MM.1S (cell line): ENCODE measurements around the gene SESN2.
A peak's percentile ranks its signal among the peaks of the same experiment; 100 is the strongest.

Experiments used
- DNase-seq: peaks from one replicate; pipeline ENCODE4 v3.0.0-alpha.2; 2015
- H2AFZ ChIP-seq: fragments of 300-600 bp; sonication (generic); 2 replicates; pipeline ENCODE4 v1.6.0; 2016; ENCODE audit warnings: antibody characterized with exemption, low read length
- H3F3A ChIP-seq: fragments of 300-600 bp; sonication (generic); 2 replicates; pipeline ENCODE4 v1.6.1; 2016; ENCODE audit warnings: mild to moderate bottlenecking, antibody characterized with exemption, low read length, moderate library complexity, mixed read lengths; ENCODE audit not compliant: insufficient read depth
- H3K27ac ChIP-seq: fragments of 300-600 bp; sonication (generic); 2 replicates; pipeline ENCODE4 v1.5.1; 2016; ENCODE audit warnings: mild to moderate bottlenecking, low read length
- H3K27me3 ChIP-seq: fragments of 300-600 bp; sonication (generic); replicated peaks from 2 replicates; pipeline ENCODE4 v1.6.0; 2016; ENCODE audit warnings: low read length; ENCODE audit not compliant: insufficient read depth
- H3K36me3 ChIP-seq: fragments of 300-600 bp; sonication (generic); replicated peaks from 2 replicates; pipeline ENCODE4 v1.6.1; 2016; ENCODE audit warnings: mild to moderate bottlenecking, low read length, mixed read lengths; ENCODE audit not compliant: insufficient read depth
- H3K4me1 ChIP-seq: fragments of 300-600 bp; sonication (generic); 2 replicates; pipeline ENCODE4 v1.6.1; 2016; ENCODE audit warnings: low read length, mixed read lengths
- H3K4me2 ChIP-seq: fragments of 300-600 bp; sonication (generic); 2 replicates; pipeline ENCODE4 v1.6.0; 2016; ENCODE audit warnings: low read depth, low read length
- H3K4me3 ChIP-seq: fragments of 300-600 bp; sonication (generic); 2 replicates; pipeline ENCODE4 v1.5.1; 2016; ENCODE audit warnings: low read length, mixed read lengths
- H3K79me2 ChIP-seq: fragments of 300-600 bp; sonication (generic); 2 replicates; pipeline ENCODE4 v1.6.1; 2016; ENCODE audit warnings: mixed run types, low read length, mixed read lengths
- H3K9ac ChIP-seq: fragments of 300-600 bp; sonication (generic); 2 replicates; pipeline ENCODE4 v1.6.1; 2016; ENCODE audit warnings: low read length, mixed read lengths
- H3K9me2 ChIP-seq: fragments of 300-600 bp; sonication (generic); replicated peaks from 2 replicates; pipeline ENCODE4 v1.6.1; 2016; ENCODE audit warnings: mild to moderate bottlenecking, low read length, mixed read lengths; ENCODE audit not compliant: insufficient read depth
- H3K9me3 ChIP-seq: fragments of 300-600 bp; sonication (generic); replicated peaks from 2 replicates; pipeline ENCODE4 v1.6.1; 2016; ENCODE audit warnings: mild to moderate bottlenecking, low read length, mixed read lengths; ENCODE audit not compliant: insufficient read depth
- H4K20me1 ChIP-seq: fragments of 300-600 bp; sonication (generic); 2 replicates; pipeline ENCODE4 v1.6.1; 2016; ENCODE audit warnings: mild to moderate bottlenecking, low read length, moderate library complexity, mixed read lengths; ENCODE audit not compliant: insufficient read depth
- CTCF ChIP-seq: fragments of 300-600 bp; sonication (generic); IDR thresholded peaks from 2 replicates; pipeline ENCODE4 v1.5.1; 2016; ENCODE audit warnings: antibody characterized with exemption, low read length, mixed read lengths
- EZH2 ChIP-seq: fragments of 300-600 bp; sonication (generic); optimal IDR thresholded peaks from 2 replicates; pipeline ENCODE3; 2017; ENCODE audit warnings: low read depth, mild to moderate bottlenecking, antibody characterized with exemption, low read length, mixed read lengths
- EZH2phosphoT487 ChIP-seq: fragments of 300-600 bp; sonication (generic); IDR thresholded peaks from 2 replicates; pipeline ENCODE4 v1.6.1; 2018; ENCODE audit warnings: antibody characterized with exemption, low read length

Gene SESN2

DNA sequence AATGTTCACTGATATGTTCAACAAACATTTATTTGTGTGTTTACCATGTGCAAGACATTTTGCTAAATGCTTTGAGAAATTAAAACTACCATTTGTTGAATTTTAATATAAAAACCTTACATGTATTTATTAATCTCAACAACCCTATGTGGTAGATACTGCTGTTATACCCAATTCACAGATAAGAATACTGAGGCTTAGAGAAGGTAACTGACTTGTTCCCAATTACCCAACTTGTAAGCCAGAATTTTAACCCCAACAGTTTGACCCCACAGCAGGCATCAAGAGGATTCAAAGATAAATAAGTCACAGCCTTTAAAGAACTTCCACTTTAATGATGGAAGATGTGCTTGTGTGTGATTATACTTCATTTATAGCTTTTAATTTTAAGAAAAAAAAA is 30.2 kb upstream of the SESN2 start:
- no peak overlapping the region for H2AFZ ChIP-seq
- TF ChIP-seq CTCF: no peak
- no peak for TF ChIP-seq EZH2phosphoT487
- TF ChIP-seq EZH2: no peak
- H3F3A ChIP-seq: no peaks in the 10 kb centered on the region; the same call in 1 of the 2 replicates
- H3K36me3 ChIP-seq: peaks cover 15% of the 10 kb centered on the region; the same call in 1 of the 2 replicates
- H3K27me3 ChIP-seq: no peaks in the 10 kb centered on the region
- H3K79me2 ChIP-seq: peaks cover 62% of the 10 kb centered on the region
- H3K27ac ChIP-seq: no peak overlapping the region
- H3K9ac ChIP-seq: no peak overlapping the region
- DNase-seq: no peak
- H3K9me2 ChIP-seq: no peaks in the 10 kb centered on the region
- H3K4me3 ChIP-seq: no peak overlapping the region
- H3K4me1 ChIP-seq: no peaks in the 10 kb centered on the region
- H3K4me2 ChIP-seq: no peak overlapping the region
- 0 out of 2 replicates have a peak, but pooled peaks cover 3% of the 10 kb centered on the region for H4K20me1 ChIP-seq
- no peaks in the 10 kb centered on the region for H3K9me3 ChIP-seq

DNA sequence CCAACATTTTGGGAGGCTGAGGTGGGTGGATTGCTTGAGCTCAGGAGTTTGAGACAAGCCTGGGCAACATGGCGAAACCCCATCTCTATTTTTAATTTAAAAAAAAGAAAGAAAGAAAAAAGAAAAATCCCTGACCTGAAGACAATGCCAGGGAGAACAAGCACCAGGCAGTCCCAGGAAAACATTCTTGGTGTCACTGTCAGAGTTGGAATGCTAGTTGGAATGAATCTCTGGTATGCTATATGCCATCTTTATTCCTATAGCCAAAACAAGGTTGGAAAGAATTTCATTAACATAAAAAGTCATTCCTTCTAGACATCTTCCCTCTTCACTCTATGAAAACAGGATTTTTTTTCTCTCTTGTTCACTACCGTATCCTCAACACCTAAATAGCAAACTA is 29.3 kb upstream of the SESN2 start:
- Histone ChIP-seq H3K9me3 (no peaks in the 10 kb centered on the region), H3K9ac (no peak overlapping the region), H3K36me3 (peaks cover 15% of the 10 kb centered on the region; the same call in 1 of the 2 replicates), H3K9me2 (no peaks in the 10 kb centered on the region), H2AFZ (no peak overlapping the region), H3K27ac (no peak overlapping the region), H3K79me2 (peaks cover 56% of the 10 kb centered on the region), H3K27me3 (no peaks in the 10 kb centered on the region), H4K20me1 (0 out of 2 replicates have a peak, but pooled peaks cover 3% of the 10 kb centered on the region), H3K4me2 (no peak overlapping the region), H3F3A (no peaks in the 10 kb centered on the region; the same call in 1 of the 2 replicates), H3K4me3 (no peak overlapping the region), H3K4me1 (no peaks in the 10 kb centered on the region)
- TF ChIP-seq EZH2phosphoT487 (no peak), CTCF (no peak), EZH2 (no peak)
- DNase-seq: no peak

GRCh38 chr1:28232558-28233263 is 26.6 kb upstream of the SESN2 start, which contains the start of gene DNAJC8:
DNAJC8 (minus strand) TSS chr1:28233029; CDS start chr1:28232998, 31 bp downstream.
- no peaks in the 10 kb centered on the region for H3F3A ChIP-seq
- H3K9me2 ChIP-seq: no peaks in the 10 kb centered on the region
- peak within 1 kb of the TSS; percentile 91 for H3K4me3 ChIP-seq
- no peak for TF ChIP-seq CTCF
- TF ChIP-seq EZH2: no peak
- TF ChIP-seq EZH2phosphoT487: no peak
- peak within 1 kb of the TSS; percentile 93 for H3K9ac ChIP-seq
- no peaks in the 10 kb centered on the region for H3K9me3 ChIP-seq
- peaks cover 9% of the 10 kb centered on the region; the same call in 1 of the 2 replicates for H3K36me3 ChIP-seq
- peak; percentile 95 for DNase-seq
- 0 out of 2 replicates have a peak, but pooled peaks cover 3% of the 10 kb centered on the region for H4K20me1 ChIP-seq
- peak within 1 kb of the TSS; percentile 92 for H3K4me2 ChIP-seq
- H3K27ac ChIP-seq: peak within 1 kb of the TSS; percentile 18; the same call in 1 of the 2 replicates
- peak within 1 kb of the TSS; percentile 85 for H2AFZ ChIP-seq
- H3K79me2 ChIP-seq: peaks cover 66% of the 10 kb centered on the region
- no peaks in the 10 kb centered on the region for H3K27me3 ChIP-seq
- peaks cover 9% of the 10 kb centered on the region for H3K4me1 ChIP-seq
